ENCODE data around the gene HOXD3.

DNA sequence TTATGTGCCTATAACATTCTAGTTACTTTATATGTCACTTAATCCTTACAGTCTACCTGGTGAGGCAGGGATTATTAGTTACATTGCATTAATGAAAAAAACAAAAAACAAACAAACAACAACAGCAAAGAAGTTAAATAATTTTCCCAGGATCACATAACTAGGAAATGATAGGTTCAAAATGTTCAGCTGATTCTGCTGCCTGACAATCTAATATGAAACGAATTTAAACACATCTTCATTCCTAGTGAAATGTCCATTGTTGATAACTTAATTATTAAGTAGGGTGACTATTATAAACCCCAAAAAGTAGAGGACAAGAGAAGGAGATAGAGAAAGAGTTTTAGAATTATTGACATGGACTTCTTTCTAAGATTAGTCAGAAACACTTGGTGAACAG lies 54.0 kb downstream of the HOXD3 start:
- TF ChIP-seq ELF4 (CRISPR knock-in tag; IDR thresholded peaks at IDR 0.05; ENCODE audit: low read depth) (no peak), ETV6 (CRISPR knock-in tag; IDR thresholded peaks at IDR 0.05) (no peak)
- TF ChIP-seq, protein P1, sequence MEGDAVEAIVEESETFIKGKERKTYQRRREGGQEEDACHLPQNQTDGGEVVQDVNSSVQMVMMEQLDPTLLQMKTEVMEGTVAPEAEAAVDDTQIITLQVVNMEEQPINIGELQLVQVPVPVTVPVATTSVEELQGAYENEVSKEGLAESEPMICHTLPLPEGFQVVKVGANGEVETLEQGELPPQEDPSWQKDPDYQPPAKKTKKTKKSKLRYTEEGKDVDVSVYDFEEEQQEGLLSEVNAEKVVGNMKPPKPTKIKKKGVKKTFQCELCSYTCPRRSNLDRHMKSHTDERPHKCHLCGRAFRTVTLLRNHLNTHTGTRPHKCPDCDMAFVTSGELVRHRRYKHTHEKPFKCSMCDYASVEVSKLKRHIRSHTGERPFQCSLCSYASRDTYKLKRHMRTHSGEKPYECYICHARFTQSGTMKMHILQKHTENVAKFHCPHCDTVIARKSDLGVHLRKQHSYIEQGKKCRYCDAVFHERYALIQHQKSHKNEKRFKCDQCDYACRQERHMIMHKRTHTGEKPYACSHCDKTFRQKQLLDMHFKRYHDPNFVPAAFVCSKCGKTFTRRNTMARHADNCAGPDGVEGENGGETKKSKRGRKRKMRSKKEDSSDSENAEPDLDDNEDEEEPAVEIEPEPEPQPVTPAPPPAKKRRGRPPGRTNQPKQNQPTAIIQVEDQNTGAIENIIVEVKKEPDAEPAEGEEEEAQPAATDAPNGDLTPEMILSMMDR (IDR thresholded peaks at IDR 0.05), result no peak

Measured in WTC11 (cell line).